T-helper 1 cell treated with Interleukin-12 subunit alpha and Interleukin-12 subunit beta and Interleukin-4 antibody, amounts not matched to agents 30 μg/mL and 1 μg/mL, for 36 hours (primary cell): Measurements from ENCODE around the gene TMPRSS12.
"Not testable (repeated sequence)": the region's sequence is repeated elsewhere in the genome, so short reads cannot be mapped to it uniquely, and the experiment has no call there.

ENCODE experiments used
- H3K27ac Mint-ChIP-seq: one replicate; pipeline ENCODE4 v1.8.0; 2021; ENCODE audit warnings: mild to moderate bottlenecking, mixed read lengths
- H3K27me3 Mint-ChIP-seq: one replicate; pipeline ENCODE4 v1.8.0; 2021; ENCODE audit warnings: low read depth, mixed read lengths
- H3K36me3 Mint-ChIP-seq: one replicate; pipeline ENCODE4 v1.8.0; 2021; ENCODE audit warnings: low read depth, mixed read lengths
- H3K4me1 Mint-ChIP-seq: one replicate; pipeline ENCODE4 v1.8.0; 2021; ENCODE audit warnings: low read depth, mixed read lengths
- H3K4me3 Mint-ChIP-seq: one replicate; pipeline ENCODE4 v1.8.0; 2021; ENCODE audit warnings: mild to moderate bottlenecking, moderate library complexity, mixed read lengths
- H3K9me3 Mint-ChIP-seq: one replicate; pipeline ENCODE4 v1.8.0; 2021; ENCODE audit warnings: mixed read lengths

TMPRSS12 gene

DNA sequence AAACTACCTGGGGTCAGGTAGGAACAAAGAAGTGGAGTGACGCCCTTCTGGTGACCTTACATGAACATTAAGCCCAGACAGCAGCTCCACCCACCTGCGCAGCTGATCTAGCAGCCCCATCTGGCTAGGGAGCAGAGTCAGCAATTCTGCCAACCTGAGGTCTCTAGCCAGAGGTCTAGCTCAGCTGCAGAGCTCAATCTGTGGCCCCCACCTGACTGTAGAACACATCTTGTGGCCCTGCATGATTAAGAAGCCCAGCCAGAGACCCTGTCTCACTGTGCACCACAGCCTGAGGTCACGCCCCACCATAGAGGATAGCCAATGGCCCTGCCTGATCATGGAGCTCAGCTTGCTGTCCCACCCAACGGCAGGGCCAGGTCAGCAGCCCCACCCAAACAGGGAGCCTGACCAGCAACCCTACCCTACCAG, 59.0 kb downstream of the TMPRSS12 start:
- Mint-ChIP-seq H3K27ac (no peak overlapping the region), H3K9me3 (no peaks in the 10 kb centered on the region), H3K36me3 (no peaks in the 10 kb centered on the region), H3K4me1 (no peaks in the 10 kb centered on the region), H3K4me3 (no peak overlapping the region), H3K27me3 (peaks cover 3% of the 10 kb centered on the region)

- H3K36me3 Mint-ChIP-seq, H3K4me3 Mint-ChIP-seq, H3K27ac Mint-ChIP-seq, H3K27me3 Mint-ChIP-seq, H3K4me1 Mint-ChIP-seq: not testable (repeated sequence)
- H3K9me3 Mint-ChIP-seq: peaks cover 15% of the 10 kb centered on the region
These were observed 65.8 kb downstream of the TMPRSS12 start for GRCh38 chr12:50908479-50908878.

- H3K27ac Mint-ChIP-seq, H3K36me3 Mint-ChIP-seq, H3K4me1 Mint-ChIP-seq, H3K27me3 Mint-ChIP-seq, H3K4me3 Mint-ChIP-seq: not testable (repeated sequence)
- peaks cover 36% of the 10 kb centered on the region for H3K9me3 Mint-ChIP-seq
These were observed 69.6 kb downstream of the TMPRSS12 start for GRCh38 chr12:50912361-50912760.

- Mint-ChIP-seq H3K9me3 (peaks cover 44% of the 10 kb centered on the region), H3K4me1 (peaks cover under 1% of the 10 kb centered on the region), H3K4me3 (no peak overlapping the region), H3K27me3 (no peaks in the 10 kb centered on the region), H3K36me3 (peaks cover 14% of the 10 kb centered on the region), H3K27ac (no peak overlapping the region)
These were observed 70.5 kb downstream of the TMPRSS12 start for GRCh38 chr12:50913224-50913623.

DNA sequence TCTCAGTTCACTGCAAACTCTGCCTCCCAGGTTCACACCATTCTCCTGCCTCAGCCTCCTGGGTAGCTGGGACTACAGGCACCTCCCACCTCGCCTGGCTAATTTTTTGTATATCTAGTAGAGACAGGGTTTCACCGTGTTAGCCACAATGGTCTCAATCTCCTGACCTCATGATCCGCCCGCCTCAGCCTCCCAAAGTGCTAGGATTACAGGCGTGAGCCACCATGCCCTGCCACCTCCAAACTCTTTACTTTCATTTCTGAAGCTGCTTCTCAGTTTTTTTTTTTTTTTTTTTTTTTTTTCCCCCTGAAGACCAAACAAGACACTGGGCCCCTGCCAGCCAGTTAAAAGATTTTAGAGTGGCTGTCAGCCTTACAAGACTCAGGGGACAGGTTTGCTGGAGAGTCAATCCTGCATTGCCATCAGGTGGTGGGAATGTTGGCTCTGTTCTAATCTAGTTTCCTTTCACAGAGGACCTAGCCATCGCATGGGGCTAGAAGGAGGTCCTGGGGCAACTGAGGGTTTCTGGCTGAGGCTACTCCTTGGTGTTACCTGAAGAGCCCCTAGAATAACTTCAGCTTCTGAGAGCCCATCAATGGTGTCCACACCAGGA, 72.3 kb downstream of the TMPRSS12 start:
- Mint-ChIP-seq H3K27me3 (no peaks in the 10 kb centered on the region), H3K4me3 (no peak overlapping the region), H3K4me1 (peaks cover 9% of the 10 kb centered on the region), H3K36me3 (peaks cover 14% of the 10 kb centered on the region), H3K9me3 (peaks cover 46% of the 10 kb centered on the region), H3K27ac (no peak overlapping the region)

GRCh38 chr12:50916292-50916691, 73.6 kb downstream of the TMPRSS12 start:
- H3K9me3 Mint-ChIP-seq: peaks cover 41% of the 10 kb centered on the region
- H3K27ac Mint-ChIP-seq: no peak overlapping the region
- no peaks in the 10 kb centered on the region for H3K27me3 Mint-ChIP-seq
- no peak overlapping the region for H3K4me3 Mint-ChIP-seq
- H3K4me1 Mint-ChIP-seq: peaks cover 9% of the 10 kb centered on the region
- H3K36me3 Mint-ChIP-seq: peaks cover 12% of the 10 kb centered on the region

DNA sequence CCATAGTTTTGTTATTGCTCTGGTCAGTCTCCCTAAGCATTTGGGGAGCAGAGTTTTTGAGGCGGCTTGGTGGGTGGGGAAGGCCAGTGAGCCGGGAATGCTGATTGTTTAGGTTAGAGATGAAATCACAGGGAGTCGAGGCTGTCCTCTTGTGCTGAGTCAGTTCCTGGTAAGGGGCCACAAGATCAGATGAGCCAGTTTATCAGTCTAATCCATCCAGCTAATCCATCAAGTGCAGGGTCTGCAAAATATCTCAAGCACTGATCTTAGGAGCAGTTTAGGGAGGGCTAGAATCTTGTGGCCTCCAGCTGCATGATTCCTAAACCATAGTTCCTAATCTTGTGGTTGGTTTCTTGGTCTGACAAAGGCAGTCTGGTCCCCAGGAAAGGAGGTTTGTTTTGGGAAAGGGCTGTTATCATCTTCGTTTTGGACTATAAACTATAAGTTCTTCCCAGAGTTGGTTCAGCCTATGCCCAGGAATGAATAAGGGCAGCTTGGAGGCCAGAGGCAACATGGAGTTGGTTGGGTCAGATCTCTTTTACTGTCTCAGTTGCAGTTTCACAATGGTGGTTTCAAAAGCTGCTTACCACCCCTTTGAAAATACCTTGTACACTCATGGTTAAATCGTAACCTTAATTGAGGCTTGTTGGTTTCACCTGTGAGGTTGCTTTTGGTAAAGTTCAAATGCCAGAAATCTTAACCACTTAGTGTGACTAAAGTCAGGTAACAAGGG, 76.0 kb downstream of the TMPRSS12 start:
- H3K4me3 Mint-ChIP-seq: no peak overlapping the region
- no peak overlapping the region for H3K27ac Mint-ChIP-seq
- H3K36me3 Mint-ChIP-seq: peaks cover 9% of the 10 kb centered on the region
- H3K9me3 Mint-ChIP-seq: peaks cover 28% of the 10 kb centered on the region
- H3K27me3 Mint-ChIP-seq: no peaks in the 10 kb centered on the region
- peaks cover 15% of the 10 kb centered on the region for H3K4me1 Mint-ChIP-seq

DNA sequence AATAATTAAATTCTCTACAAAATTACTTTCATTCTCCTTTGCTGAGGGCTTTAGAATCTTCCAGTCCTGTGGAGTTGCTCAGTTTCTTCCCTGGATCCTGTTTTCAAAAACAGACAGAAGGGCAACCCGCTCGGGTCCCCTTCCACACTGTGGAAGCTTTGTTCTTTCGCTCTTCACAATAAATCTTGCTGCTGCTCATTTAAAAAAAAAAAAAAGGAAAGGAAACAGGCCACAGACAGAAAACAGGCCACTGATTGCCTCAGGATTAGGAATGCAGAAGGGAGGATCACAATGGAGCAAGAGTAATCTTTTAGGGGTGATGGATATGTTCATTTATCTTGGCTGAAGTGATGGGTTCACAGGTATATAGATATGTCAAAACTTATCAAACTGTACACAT, 80.1 kb downstream of the TMPRSS12 start:
- Mint-ChIP-seq H3K9me3 (peaks cover 6% of the 10 kb centered on the region), H3K27ac (no peak overlapping the region), H3K36me3 (peaks cover 1% of the 10 kb centered on the region), H3K4me1 (peaks cover 32% of the 10 kb centered on the region), H3K4me3 (no peak overlapping the region), H3K27me3 (no peaks in the 10 kb centered on the region)

DNA sequence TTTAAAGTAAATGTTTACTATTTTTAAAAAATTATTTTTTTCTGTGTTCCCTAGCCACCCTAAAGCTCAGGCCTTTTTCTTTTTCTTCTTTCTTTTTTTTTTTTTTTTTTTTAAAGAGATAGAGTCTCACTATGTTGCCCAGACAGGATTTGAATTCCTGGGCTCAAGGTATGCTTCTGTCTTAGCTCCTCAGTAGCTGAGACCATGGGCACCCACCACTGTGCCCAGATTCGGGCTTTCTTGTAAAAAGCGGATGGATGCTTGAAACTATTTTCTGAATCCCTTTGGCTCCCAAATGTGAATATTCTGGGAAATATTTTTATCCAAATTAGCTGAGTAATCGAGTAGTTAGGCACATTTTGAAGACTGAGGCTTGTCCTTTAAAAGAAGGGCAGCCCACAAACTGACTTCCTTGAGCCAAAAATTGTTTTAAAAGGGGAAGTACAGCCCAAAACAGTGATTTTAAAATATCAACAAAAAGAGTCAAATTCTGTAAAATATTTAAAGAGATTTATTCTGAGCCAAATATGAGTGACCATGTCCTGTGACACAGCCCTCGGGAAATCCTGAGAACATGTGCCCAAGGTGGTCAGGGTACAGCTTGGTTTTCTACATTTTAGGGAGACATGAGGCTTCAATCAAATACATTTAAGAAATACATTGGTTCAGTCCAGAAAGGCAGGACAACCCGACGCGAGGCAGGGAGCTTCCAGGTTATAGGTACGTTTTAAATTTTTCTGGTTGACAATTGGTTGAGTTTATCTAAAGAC, 80.8 kb downstream of the TMPRSS12 start:
- H3K9me3 Mint-ChIP-seq: no peaks in the 10 kb centered on the region
- H3K27ac Mint-ChIP-seq: peak overlapping the region; percentile 24
- no peaks in the 10 kb centered on the region for H3K36me3 Mint-ChIP-seq

DNA sequence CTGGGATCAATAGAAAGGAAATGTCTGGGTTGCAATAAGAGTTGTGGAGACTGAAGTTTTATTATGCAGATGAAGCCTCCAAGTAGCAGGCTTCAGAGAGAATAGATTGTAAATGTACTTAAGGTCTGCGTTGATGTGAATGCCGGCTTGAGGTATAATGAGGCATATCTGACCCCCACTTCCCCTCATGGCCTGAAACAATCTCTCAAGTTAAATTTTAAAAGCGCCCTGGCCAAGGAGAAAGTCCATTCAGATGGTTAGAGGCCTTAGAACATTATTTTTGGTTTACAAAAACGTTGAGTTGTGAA, 81.4 kb downstream of the TMPRSS12 start:
- H3K4me3 Mint-ChIP-seq: peak overlapping the region; percentile 38
- no peaks in the 10 kb centered on the region for H3K27me3 Mint-ChIP-seq
- peak overlapping the region; percentile 24 for H3K27ac Mint-ChIP-seq
- H3K9me3 Mint-ChIP-seq: no peaks in the 10 kb centered on the region
- no peaks in the 10 kb centered on the region for H3K36me3 Mint-ChIP-seq
- peaks cover 26% of the 10 kb centered on the region for H3K4me1 Mint-ChIP-seq

More for the DNA sequence above, 80.8 kb downstream of the TMPRSS12 start:
- Mint-ChIP-seq H3K27me3 (no peaks in the 10 kb centered on the region), H3K4me1 (peaks cover 31% of the 10 kb centered on the region), H3K4me3 (peak overlapping the region; percentile 38)

DNA sequence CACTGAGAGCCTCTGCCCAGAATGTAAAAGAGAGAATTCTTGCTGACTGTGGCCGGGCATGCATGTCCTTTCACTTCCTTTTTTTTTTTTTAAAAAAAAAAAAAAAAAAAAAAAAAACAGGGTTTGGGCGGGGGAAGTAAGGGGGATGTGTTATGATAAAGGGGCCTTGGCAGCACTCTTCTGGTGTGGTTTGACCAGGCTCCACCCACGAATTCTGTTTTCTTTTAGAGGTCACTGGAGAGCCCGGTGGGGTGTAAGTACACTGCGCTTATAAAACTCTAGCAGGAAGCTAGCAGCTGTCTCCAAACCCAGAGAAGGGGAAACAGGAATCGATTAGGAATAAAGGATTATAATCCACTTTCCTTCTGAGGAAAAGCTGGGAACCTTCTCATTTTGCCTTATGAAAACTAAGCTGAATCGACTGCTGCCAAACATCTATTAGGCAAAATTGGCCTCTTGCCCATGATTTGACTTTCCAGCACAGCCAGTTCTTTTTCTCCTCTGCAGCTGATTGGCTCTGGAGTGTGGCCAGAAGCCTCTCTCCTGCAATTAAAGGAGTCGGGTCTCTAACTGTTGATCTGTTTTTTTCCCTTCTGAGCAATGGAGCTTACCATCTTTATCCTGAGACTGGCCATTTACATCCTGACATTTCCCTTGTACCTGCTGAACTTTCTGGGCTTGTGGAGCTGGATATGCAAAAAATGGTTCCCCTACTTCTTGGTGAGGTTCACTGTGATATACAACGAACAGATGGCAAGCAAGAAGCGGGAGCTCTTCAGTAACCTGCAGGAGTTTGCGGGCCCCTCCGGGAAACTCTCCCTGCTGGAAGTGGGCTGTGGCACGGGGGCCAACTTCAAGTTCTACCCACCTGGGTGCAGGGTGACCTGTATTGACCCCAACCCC, 82.0 kb downstream of the TMPRSS12 start:
- Mint-ChIP-seq H3K27me3 (no peaks in the 10 kb centered on the region), H3K4me1 (peaks cover 26% of the 10 kb centered on the region), H3K9me3 (no peaks in the 10 kb centered on the region), H3K4me3 (peak overlapping the region; percentile 51), H3K27ac (no peak overlapping the region), H3K36me3 (no peaks in the 10 kb centered on the region)

DNA sequence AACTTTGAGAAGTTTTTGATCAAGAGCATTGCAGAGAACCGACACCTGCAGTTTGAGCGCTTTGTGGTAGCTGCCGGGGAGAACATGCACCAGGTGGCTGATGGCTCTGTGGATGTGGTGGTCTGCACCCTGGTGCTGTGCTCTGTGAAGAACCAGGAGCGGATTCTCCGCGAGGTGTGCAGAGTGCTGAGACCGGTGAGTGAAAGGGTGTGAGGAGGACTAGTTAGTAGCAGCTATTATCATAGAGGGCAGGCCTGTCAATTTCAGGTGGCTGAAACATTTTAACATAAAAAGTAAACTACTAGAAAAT, 82.6 kb downstream of the TMPRSS12 start:
- no peaks in the 10 kb centered on the region for H3K9me3 Mint-ChIP-seq
- no peaks in the 10 kb centered on the region for H3K27me3 Mint-ChIP-seq
- no peak overlapping the region for H3K27ac Mint-ChIP-seq
- H3K4me1 Mint-ChIP-seq: peaks cover 26% of the 10 kb centered on the region
- no peaks in the 10 kb centered on the region for H3K36me3 Mint-ChIP-seq
- peak overlapping the region; percentile 51 for H3K4me3 Mint-ChIP-seq

DNA sequence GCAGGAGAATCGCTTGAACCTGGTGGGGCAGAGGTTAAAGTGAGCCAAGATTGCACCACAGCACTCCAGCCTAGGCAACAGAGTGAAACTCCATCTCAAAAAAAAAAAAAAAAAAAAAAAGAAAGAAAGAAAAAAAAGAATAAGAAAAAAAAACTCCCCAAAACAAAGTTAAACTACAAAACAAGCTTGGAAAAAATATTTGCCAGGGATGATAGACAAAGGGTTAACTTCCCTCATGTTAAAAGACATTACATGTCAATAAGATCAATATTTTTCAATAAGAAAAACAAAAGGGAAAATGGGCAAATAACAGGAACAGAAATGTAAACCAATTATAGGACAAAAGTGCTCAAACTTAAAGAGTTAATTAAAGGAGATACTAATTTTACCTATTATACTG, 83.2 kb downstream of the TMPRSS12 start:
- Mint-ChIP-seq H3K27me3 (no peaks in the 10 kb centered on the region), H3K9me3 (no peaks in the 10 kb centered on the region), H3K36me3 (no peaks in the 10 kb centered on the region), H3K27ac (no peak overlapping the region), H3K4me3 (no peak overlapping the region), H3K4me1 (peaks cover 26% of the 10 kb centered on the region)

- no peaks in the 10 kb centered on the region for H3K36me3 Mint-ChIP-seq
These were observed 83.7 kb downstream of the TMPRSS12 start for GRCh38 chr12:50926415-50926814.

More at GRCh38 chr12:50926415-50926814, 83.7 kb downstream of the TMPRSS12 start:
- H3K27me3 Mint-ChIP-seq: no peaks in the 10 kb centered on the region
- no peak overlapping the region for H3K4me3 Mint-ChIP-seq
- peaks cover 26% of the 10 kb centered on the region for H3K4me1 Mint-ChIP-seq
- H3K27ac Mint-ChIP-seq: no peak overlapping the region
- no peaks in the 10 kb centered on the region for H3K9me3 Mint-ChIP-seq
